H4 (cell line): ENCODE results near the gene TTLL11. TPM values are rescaled to one million over a fixed set of nuclear protein-coding genes. Genes with fewer than 3 reads are reported as not detected.
"Not testable (repeated sequence)": the region's sequence is repeated elsewhere in the genome, so short reads cannot be mapped to it uniquely, and the experiment has no call there.

Experiments
- DNase-seq: peaks from one replicate; pipeline ENCODE4 v3.0.0-alpha.2; 2015; ENCODE audit warnings: low spot score
- total RNA-seq: library from RNA; depleted of rRNA; stranded (reverse); fragments of >200 nt; shearing (Covaris generic); gene quantifications from 2 replicates; pipeline ENCODE4 v1.2.3, GENCODE V29; 2014

Gene TTLL11
- total RNA-seq, 1 experiment from 2014 or later, result 2.0 TPM

GRCh38 chr9:122080986-122081385, 12.1 kb downstream of the TTLL11 start:
- DNase-seq, result no peak

DNA sequence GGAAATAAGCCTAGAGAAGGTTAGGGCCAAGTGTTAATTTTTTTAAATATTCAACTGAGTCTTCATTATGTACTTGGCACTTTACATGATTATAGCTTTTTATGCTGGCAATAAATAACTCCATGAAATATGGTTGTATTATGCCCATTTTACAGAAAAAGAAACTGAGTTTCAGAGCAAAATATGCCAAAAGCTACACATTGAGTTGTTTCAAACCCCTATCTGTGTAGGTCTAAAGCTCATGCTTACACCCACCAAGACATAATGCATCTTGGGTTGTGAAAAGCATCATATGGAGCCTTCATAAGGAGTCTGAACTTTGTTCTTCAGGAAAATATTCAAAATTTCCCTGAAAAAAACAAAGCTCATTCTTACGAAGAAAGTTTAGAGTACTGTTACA, 14.6 kb downstream of the TTLL11 start:
- no peak for DNase-seq

- no peak for DNase-seq
These were observed 16.3 kb downstream of the TTLL11 start for GRCh38 chr9:122076773-122077172.

GRCh38 chr9:122076117-122076516, 17.0 kb downstream of the TTLL11 start:
- no peak for DNase-seq

DNA sequence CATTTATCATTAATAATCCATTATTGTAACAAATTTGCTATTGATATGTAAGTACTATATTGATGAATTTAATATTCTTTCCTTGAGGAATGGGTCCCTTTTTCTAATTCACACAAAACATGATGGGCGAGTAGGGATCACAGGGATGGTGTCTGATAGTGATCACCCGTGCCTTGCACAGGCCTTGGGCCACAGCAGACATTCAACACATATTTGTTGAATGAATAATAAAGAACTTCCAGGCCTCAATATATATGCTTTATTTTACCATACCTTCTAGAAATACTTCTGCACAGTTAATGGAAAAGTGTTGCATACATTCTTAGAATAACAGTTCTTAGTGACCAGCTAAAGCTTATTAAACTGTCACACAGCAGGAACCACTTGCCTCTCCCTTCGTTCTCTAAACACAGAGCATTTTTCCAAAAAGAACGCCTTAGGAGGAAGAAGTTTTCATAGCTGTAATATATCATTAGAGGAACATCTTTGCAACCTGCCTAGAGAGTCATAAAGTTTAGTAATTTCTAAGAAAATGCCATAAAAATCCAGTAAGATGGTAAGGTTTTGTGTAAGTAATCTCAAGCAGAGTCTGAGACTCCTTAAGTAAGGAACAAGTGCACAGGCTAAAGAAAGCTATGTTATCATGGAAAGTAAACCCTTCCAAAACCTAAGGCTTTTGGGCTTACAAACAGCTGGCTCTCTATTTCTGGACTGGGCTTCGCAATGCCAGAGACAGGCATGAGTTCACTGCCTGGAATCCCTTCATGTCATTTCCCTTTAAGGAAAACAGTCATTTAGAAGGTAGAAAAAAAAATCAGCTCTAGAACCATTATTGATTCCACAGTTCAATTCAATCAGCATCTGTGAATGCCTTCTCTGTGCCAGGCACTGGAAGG, 17.7 kb downstream of the TTLL11 start:
- no peak for DNase-seq

DNA sequence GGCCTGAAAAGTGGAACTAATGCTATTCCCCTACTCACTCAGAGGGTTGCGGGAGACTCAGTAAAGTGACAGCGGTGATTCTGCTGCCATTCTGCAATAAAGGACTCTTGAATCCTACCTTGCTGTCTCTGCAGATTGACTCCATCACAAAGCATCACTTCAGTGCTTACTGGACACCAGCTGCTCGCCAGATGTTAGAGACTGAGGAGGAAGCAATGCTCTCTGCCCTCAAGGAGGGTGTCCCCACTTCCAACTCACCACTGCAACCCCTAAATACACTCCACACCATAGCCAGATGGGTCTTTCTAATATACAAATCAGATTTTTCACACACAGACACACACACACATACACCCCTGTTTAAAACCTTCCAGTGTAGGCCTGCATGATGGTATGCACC, 21.4 kb downstream of the TTLL11 start:
- DNase-seq, result no peak

DNA sequence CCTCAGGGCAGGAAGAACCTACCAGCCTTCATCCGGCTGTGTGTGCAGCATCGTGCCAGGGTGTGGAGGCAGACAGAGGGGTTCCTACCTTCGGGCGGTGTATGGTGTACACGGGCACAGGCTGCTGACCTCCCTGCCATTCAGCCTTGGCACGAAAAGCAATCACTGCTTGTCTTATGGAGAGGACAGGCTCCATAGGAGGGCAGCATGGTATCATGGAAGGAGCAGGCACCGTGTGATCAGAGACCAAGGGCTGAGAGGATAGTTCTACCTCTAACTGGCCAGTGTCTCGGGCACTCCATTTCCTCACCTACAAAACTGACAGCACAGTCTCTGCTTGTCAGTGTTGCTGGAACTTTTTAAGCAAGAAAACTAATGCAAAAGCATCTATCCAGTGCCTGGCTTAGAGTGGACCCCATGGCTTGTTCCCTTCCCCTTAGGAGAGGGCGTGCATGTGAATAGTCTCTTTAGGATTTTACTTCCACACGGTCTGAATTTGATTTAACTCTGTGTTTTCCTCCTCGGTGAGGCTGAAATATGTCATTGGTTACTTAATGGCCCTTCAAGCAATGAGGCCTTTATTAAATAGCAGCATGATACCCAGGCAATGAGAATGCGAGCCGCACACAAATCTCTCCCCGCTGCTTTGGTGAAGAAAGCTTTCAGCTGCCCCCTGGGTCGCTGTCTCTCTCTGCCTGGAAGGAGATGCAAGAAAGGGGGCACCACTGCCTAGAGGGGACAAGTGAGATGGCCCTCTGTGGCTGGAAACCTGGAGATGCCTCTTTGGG, 22.2 kb downstream of the TTLL11 start:
- DNase-seq, result no peak

- DNase-seq, result not testable (repeated sequence)
These were observed 26.4 kb downstream of the TTLL11 start for GRCh38 chr9:122066680-122067079.

- no peak for DNase-seq
These were observed 27.0 kb downstream of the TTLL11 start for GRCh38 chr9:122065923-122066629.

DNA sequence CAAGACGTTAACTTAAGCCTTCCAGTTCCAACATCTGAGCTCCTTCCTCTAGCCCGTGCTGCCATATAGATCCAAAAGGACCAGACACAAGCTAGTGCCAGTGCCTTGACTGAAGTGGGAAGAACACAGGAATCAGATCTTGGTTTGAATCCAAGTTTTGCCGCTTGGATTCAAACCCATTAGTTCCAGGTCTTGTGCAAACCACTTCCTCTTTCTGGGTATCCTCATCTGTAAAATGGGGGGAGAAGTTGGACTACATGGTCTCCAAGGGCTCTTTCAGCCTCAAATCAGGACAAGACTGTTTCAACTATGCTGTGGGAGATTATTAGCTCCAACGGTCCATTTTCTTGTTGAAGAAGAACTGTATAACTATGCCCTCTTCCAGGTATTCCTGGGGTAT, 32.6 kb downstream of the TTLL11 start:
- DNase-seq, result no peak

GRCh38 chr9:122059955-122060324, 33.2 kb downstream of the TTLL11 start:
- DNase-seq, result no peak

GRCh38 chr9:122059214-122059954, 33.7 kb downstream of the TTLL11 start:
- no peak for DNase-seq

- no peak for DNase-seq
These were observed 34.4 kb downstream of the TTLL11 start for GRCh38 chr9:122058709-122059108.

DNA sequence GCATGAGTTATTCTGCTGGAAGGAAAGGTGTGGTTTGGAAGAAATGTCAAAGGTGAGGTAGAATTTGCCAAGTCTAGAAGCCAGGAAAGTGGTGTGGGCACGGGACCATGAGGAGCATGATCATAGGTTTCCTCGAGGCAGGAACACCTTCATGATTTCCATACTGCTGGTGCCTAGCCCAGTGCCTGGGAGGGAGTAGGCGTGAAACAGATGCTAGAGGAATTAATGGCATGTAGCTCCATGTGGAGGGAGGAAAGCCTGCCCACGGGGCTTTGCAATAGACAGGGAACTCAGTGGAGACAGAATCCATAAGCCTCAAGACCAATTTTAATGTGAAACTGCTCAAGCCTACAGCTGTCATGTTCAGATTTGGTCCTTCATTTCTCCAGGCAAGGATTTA, 35.1 kb downstream of the TTLL11 start:
- no peak for DNase-seq

- no peak for DNase-seq
These were observed 35.9 kb downstream of the TTLL11 start for GRCh38 chr9:122057211-122057610.

- DNase-seq, result no peak
These were observed 36.6 kb downstream of the TTLL11 start for GRCh38 chr9:122056484-122056883.

- no peak for DNase-seq
These were observed 37.4 kb downstream of the TTLL11 start for GRCh38 chr9:122055701-122056100.

DNA sequence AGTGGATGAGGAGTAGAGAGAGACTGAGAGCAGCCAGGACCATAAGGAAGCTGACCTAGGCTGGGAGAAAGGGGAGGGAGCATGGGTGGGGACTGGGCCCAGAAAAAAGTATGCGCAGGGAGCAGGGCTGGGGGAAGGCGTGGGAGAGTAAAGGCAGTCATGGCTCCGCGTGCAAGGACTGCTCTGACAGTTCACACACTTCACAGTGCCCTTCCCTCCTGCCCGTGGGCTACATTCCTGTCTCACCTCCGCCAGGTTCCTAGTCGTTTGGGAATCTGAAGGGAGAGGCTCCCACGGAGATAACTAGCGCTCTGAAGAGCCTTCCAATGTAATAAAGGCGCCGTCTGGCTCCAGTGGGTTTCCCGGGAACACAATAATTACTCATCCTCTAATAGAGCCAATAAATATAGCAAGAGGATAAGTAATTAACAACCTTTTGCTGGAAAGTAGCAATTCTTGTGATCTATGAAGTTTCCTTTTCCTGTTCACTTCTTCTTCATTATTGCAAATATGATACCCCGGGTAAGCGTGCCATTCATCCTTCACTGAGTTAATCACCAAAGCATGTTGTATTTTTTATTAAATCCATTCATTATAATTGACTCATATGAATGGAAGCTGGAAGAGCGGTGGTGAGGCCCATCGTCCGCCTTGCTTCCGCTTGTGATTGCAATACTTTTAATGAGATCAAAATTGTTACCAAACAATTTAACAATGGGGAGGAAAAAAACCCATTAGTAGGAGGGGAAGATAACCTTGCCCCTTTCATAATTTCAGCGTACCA, 39.3 kb downstream of the TTLL11 start:
- DNase-seq, result no peak

GRCh38 chr9:122053064-122053463, 40.0 kb downstream of the TTLL11 start:
- no peak for DNase-seq

- no peak for DNase-seq
These were observed 41.5 kb downstream of the TTLL11 start for GRCh38 chr9:122051351-122052321.
